Erythroblast (primary cell): ENCODE data around the gene PPP1R1B.

Experiments used
- GATA1 ChIP-seq: IDR thresholded peaks from 2 replicates; pipeline ENCODE4 v1.6.1; 2011; ENCODE audit warnings: low read depth, mild to moderate bottlenecking, control low read depth, low read length, moderate library complexity
- POLR2A ChIP-seq: IDR thresholded peaks from 2 replicates; pipeline ENCODE4 v1.6.1; 2011; ENCODE audit warnings: mild to moderate bottlenecking, low read length

DNA sequence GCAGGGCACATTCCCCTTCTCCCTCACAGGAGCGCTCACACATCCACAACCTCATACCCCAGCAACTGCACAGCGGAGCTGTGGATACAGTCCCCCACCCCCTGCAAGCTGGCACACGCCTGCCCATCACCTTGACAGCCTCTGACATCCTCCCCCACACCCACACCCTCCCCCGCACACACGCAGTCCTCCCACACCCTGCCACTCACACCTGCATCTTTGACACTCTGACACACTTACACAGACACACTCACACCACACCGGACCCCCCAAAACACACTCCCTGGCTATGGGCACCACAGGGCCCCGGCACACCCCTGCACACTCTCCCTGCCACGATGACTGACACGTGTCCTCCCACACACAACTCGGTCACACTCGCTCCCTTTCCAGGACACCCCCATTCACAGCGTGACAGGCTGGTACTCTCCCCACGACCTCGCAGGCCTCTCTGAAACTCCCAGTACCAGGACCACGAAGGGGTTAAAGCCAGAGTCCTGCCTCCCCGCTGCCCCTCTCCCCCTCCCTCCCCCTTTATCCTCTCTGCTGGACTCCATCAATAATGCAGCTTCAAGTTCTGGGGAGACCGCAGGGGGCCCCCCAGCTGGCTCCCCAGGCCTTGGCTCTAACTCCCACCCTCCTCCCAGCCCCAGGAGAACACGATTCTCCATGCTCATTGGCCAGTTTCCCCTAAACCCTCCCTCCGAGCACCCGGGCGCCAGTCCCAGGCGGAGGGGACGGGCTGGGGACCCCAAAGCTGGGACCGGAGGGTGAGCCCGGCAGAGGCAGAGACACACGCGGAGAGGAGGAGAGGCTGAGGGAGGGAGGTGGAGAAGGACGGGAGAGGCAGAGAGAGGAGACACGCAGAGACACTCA is at the start of gene PPP1R1B:
- TF ChIP-seq POLR2A (no peak), GATA1 (no peak)
